Ishikawa (cell line): ENCODE measurements around the gene SNRNP200.

Experiments used
- CEBPB ChIP-seq: IDR thresholded peaks from 2 replicates; pipeline ENCODE4 v1.6.1; 2012
- CREB1 ChIP-seq: IDR thresholded peaks from 2 replicates; pipeline ENCODE4 v1.6.1; 2012; ENCODE audit warnings: low read depth
- EP300 ChIP-seq: IDR thresholded peaks from 2 replicates; pipeline ENCODE4 v1.6.1; 2012; ENCODE audit warnings: borderline replicate concordance
- MAX ChIP-seq: IDR thresholded peaks from 2 replicates; pipeline ENCODE4 v1.6.1; 2012
- RAD21 ChIP-seq: IDR thresholded peaks from 2 replicates; pipeline ENCODE4 v1.6.1; 2012; ENCODE audit warnings: low read depth
- TAF1 ChIP-seq: IDR thresholded peaks from 2 replicates; pipeline ENCODE4 v1.6.1; 2012; ENCODE audit warnings: low read depth, mild to moderate bottlenecking
- TCF12 ChIP-seq: IDR thresholded peaks from 2 replicates; pipeline ENCODE4 v1.6.1; 2012; ENCODE audit warnings: low read depth
- USF1 ChIP-seq: IDR thresholded peaks from 2 replicates; pipeline ENCODE4 v1.6.1; 2012
- YY1 ChIP-seq: IDR thresholded peaks from 2 replicates; pipeline ENCODE4 v1.6.1; 2012; ENCODE audit warnings: low read depth
- ZBTB7A ChIP-seq: IDR thresholded peaks from 2 replicates; pipeline ENCODE4 v1.6.1; 2012; ENCODE audit warnings: low read depth
- TF ChIP-seq, protein P1 (sequence below): IDR thresholded peaks from 2 replicates; pipeline ENCODE4 v1.6.1; 2012; ENCODE audit warnings: low read depth, mild to moderate bottlenecking

DNA sequence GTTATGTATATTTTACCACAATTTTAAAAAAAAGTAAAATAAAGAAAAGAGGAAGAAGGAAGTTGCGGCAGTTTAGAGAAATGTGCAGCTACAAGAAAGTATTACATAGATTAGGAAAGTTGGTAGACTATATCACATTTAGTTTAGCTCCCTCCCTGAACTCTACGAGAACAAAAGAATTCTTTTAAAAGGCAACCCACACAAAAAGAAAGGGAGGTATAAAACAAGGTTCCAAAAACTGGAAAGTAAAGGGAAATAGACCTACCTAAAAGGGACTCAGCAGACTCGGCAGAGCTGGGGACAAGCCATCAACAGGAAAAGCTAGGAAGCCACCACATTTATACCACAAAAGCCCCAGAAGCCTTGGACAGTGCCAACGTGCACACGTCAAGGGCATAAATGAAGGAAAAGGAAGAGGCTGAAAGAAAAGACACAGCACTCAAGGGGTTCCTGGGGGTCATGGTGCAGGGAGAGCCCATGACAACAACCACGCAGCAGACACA is 48.7 kb downstream of the SNRNP200 start:
- TF ChIP-seq CEBPB = no peak
- TF ChIP-seq YY1 = no peak
- TF ChIP-seq EP300 = no peak
- TF ChIP-seq ZBTB7A = no peak
- no peak for TF ChIP-seq MAX
- no peak for TF ChIP-seq CREB1
- TF ChIP-seq USF1 = no peak
- TF ChIP-seq RAD21 = no peak
- no peak for TF ChIP-seq TAF1
- TF ChIP-seq, protein P1, sequence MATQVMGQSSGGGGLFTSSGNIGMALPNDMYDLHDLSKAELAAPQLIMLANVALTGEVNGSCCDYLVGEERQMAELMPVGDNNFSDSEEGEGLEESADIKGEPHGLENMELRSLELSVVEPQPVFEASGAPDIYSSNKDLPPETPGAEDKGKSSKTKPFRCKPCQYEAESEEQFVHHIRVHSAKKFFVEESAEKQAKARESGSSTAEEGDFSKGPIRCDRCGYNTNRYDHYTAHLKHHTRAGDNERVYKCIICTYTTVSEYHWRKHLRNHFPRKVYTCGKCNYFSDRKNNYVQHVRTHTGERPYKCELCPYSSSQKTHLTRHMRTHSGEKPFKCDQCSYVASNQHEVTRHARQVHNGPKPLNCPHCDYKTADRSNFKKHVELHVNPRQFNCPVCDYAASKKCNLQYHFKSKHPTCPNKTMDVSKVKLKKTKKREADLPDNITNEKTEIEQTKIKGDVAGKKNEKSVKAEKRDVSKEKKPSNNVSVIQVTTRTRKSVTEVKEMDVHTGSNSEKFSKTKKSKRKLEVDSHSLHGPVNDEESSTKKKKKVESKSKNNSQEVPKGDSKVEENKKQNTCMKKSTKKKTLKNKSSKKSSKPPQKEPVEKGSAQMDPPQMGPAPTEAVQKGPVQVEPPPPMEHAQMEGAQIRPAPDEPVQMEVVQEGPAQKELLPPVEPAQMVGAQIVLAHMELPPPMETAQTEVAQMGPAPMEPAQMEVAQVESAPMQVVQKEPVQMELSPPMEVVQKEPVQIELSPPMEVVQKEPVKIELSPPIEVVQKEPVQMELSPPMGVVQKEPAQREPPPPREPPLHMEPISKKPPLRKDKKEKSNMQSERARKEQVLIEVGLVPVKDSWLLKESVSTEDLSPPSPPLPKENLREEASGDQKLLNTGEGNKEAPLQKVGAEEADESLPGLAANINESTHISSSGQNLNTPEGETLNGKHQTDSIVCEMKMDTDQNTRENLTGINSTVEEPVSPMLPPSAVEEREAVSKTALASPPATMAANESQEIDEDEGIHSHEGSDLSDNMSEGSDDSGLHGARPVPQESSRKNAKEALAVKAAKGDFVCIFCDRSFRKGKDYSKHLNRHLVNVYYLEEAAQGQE = no peak
- TF ChIP-seq TCF12 = no peak
